Keratinocyte (primary cell): ENCODE measurements around the gene PLCL2. TPM values are rescaled to one million over a fixed set of nuclear protein-coding genes. Genes with fewer than 3 reads are reported as not detected.

Experiments
- DNase-seq: peaks from one replicate; pipeline ENCODE4 v3.0.0-alpha.2; 2011; ENCODE audit warnings: low read depth, missing footprints, low spot score
- FAIRE-seq: peaks from 2 replicates; lab custom pipeline; 2011; peaks lifted over from hg19 to GRCh38; lab: Jason Lieb, UNC
- H2AFZ ChIP-seq: 2 replicates; pipeline ENCODE4 v1.6.0; 2012; ENCODE audit warnings: low read length, control low read depth, inconsistent platforms; ENCODE audit not compliant: control insufficient read depth
- H3K27ac ChIP-seq: 2 replicates; pipeline ENCODE4 v1.5.1; 2011; ENCODE audit warnings: low read length; ENCODE audit not compliant: control insufficient read depth, insufficient read depth
- H3K27me3 ChIP-seq: 3 replicates; pipeline ENCODE4 v1.6.0; 2011; ENCODE audit warnings: low read length; ENCODE audit not compliant: control insufficient read depth, insufficient read depth; ENCODE audit errors: extremely low read depth
- H3K36me3 ChIP-seq, 2 experiments: 2 replicates in 1 of 2; 3 replicates in 1 of 2; pipeline ENCODE4 v1.5.1; 2011; ENCODE audit warnings: low read length in 2 of 2, mild to moderate bottlenecking in 1 of 2; ENCODE audit not compliant: control insufficient read depth in 2 of 2, insufficient read depth in 2 of 2; ENCODE audit errors: extremely low read depth in 1 of 2
- H3K4me1 ChIP-seq: 3 replicates; pipeline ENCODE4 v1.5.1; 2011; ENCODE audit warnings: low read length; ENCODE audit not compliant: control insufficient read depth, insufficient read depth; ENCODE audit errors: extremely low read depth
- H3K4me2 ChIP-seq: 3 replicates; pipeline ENCODE4 v1.6.0; 2011; ENCODE audit warnings: low read depth, low read length; ENCODE audit not compliant: control insufficient read depth, insufficient read depth; ENCODE audit errors: extremely low read depth
- H3K4me3 ChIP-seq, 3 experiments: fragments of 200-600 bp in 1 of 3; sonication (generic) in 1 of 3; 2 replicates in 2 of 3; 3 replicates in 1 of 3; pipeline ENCODE4 v1.5.1; 2011 to 2016; ENCODE audit warnings: low read length in 3 of 3, mild to moderate bottlenecking in 3 of 3, control low read depth in 2 of 3, inconsistent platforms in 1 of 3, low read depth in 1 of 3, mixed read lengths in 1 of 3, mixed run types in 1 of 3, moderate library complexity in 1 of 3; ENCODE audit not compliant: control insufficient read depth in 2 of 3, insufficient read depth in 2 of 3; ENCODE audit errors: extremely low read depth in 1 of 3
- H3K79me2 ChIP-seq: 2 replicates; pipeline ENCODE4 v1.6.0; 2012; ENCODE audit warnings: low read length; ENCODE audit not compliant: control insufficient read depth, insufficient read depth
- H3K9ac ChIP-seq: 3 replicates; pipeline ENCODE4 v1.6.0; 2011; ENCODE audit warnings: low read length; ENCODE audit not compliant: control insufficient read depth, insufficient read depth; ENCODE audit errors: extremely low read depth
- H3K9me1 ChIP-seq: 3 replicates; pipeline ENCODE4 v1.6.0; 2011; ENCODE audit warnings: low read length; ENCODE audit not compliant: control insufficient read depth, insufficient read depth; ENCODE audit errors: extremely low read depth
- H3K9me3 ChIP-seq: 2 replicates; pipeline ENCODE4 v1.5.1; 2012; ENCODE audit warnings: low read depth, low read length; ENCODE audit not compliant: control insufficient read depth
- H4K20me1 ChIP-seq: 3 replicates; pipeline ENCODE4 v1.6.0; 2011; ENCODE audit warnings: low read length; ENCODE audit not compliant: control insufficient read depth, insufficient read depth; ENCODE audit errors: extremely low read depth
- EZH2 ChIP-seq: IDR thresholded peaks from one replicate; pipeline ENCODE4 v1.6.1; 2012; ENCODE audit warnings: inconsistent platforms, mild to moderate bottlenecking, low read length, moderate library complexity
- dilution Hi-C: fragments of 300-500 bp; cut with MboI; formaldehyde crosslinking; loops from one replicate; pipeline ENCODE4 v1.7.0; 2020; ENCODE audit warnings: low sequenced_read_pairs; ENCODE audit not compliant: extremely low pct_ligation_motif_present
- polyA plus RNA-seq, 5 experiments: library from polyadenylated mRNA; depleted of rRNA in 3 of 5; stranded (reverse) in 3 of 5; stranded (forward) in 1 of 5; unstranded in 1 of 5; fragments of >200 nt; gene quantifications; 1 replicate in 1 of 5; 2 replicates in 3 of 5; 3 replicates in 1 of 5; pipeline versions ENCODE4 v1.2.1 to v1.2.3, GENCODE V29; 2011 to 2012; ENCODE audit warnings: missing spikeins in 2 of 5, low read depth in 1 of 5, low replicate concordance in 1 of 5
- TF ChIP-seq, protein P1 (sequence below), 3 experiments: IDR thresholded peaks in 1 of 3; conservative IDR thresholded peaks in 1 of 3; optimal IDR thresholded peaks in 1 of 3; 2 replicates in 2 of 3; 3 replicates in 1 of 3; pipeline versions ENCODE3 to v1.5.1; 2011; ENCODE audit warnings: low read length in 3 of 3, mild to moderate bottlenecking in 3 of 3, moderate library complexity in 2 of 3, control low read depth in 1 of 3, inconsistent platforms in 1 of 3; ENCODE audit not compliant: insufficient read depth in 2 of 3; ENCODE audit errors: extremely low read depth in 1 of 3

Gene PLCL2
- polyA plus RNA-seq, 1 donor (not counting 4 experiments of a cell fraction or from before 2014, with no cell fraction given), result 0.20 TPM

DNA sequence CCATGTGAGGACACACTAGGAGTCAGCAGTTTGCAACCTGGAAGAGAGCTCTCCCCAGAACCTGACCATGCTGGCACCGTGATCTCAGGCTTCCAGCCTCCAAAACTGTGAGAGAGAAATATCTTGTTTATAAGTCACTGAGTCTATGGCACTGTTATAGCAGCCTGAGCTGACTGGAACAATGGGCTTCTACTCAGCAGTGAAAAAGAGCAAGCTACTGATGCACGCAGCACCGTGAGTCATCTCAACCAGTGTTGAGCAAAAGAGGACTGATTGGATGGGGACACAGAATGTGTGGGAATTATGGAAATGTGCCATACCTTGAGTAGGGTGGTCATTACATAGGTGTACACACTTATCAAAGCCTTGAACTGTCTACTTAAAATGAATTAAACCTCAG, 230.4 kb downstream of the PLCL2 start:
- Histone ChIP-seq H3K4me3 (no peak overlapping the region), H3K79me2 (no peaks in the 10 kb centered on the region), H3K4me2 (no peak overlapping the region), H3K9me1 (no peaks in the 10 kb centered on the region), H3K36me3 (no peaks in the 10 kb centered on the region), H3K9me3 (no peaks in the 10 kb centered on the region), H3K9ac (no peak overlapping the region), H3K27me3 (no peaks in the 10 kb centered on the region), H4K20me1 (no peaks in the 10 kb centered on the region), H3K27ac (no peak overlapping the region), H3K4me1 (no peaks in the 10 kb centered on the region), H2AFZ (no peak overlapping the region)
- DNase-seq, result no peak
- no peak for TF ChIP-seq EZH2
- TF ChIP-seq, protein P1, sequence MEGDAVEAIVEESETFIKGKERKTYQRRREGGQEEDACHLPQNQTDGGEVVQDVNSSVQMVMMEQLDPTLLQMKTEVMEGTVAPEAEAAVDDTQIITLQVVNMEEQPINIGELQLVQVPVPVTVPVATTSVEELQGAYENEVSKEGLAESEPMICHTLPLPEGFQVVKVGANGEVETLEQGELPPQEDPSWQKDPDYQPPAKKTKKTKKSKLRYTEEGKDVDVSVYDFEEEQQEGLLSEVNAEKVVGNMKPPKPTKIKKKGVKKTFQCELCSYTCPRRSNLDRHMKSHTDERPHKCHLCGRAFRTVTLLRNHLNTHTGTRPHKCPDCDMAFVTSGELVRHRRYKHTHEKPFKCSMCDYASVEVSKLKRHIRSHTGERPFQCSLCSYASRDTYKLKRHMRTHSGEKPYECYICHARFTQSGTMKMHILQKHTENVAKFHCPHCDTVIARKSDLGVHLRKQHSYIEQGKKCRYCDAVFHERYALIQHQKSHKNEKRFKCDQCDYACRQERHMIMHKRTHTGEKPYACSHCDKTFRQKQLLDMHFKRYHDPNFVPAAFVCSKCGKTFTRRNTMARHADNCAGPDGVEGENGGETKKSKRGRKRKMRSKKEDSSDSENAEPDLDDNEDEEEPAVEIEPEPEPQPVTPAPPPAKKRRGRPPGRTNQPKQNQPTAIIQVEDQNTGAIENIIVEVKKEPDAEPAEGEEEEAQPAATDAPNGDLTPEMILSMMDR (optimal IDR thresholded peaks at IDR 0.05 in 1 of 3, IDR thresholded peaks at IDR 0.05 in 1 of 3, conservative IDR thresholded peaks at IDR 0.05 in 1 of 3; ENCODE audit: extremely low read depth in 1 of 3, insufficient read depth in 2 of 3, low read length in 3 of 3), result no peak
- no peak for FAIRE-seq
- dilution Hi-C loops, result no loop called here

DNA sequence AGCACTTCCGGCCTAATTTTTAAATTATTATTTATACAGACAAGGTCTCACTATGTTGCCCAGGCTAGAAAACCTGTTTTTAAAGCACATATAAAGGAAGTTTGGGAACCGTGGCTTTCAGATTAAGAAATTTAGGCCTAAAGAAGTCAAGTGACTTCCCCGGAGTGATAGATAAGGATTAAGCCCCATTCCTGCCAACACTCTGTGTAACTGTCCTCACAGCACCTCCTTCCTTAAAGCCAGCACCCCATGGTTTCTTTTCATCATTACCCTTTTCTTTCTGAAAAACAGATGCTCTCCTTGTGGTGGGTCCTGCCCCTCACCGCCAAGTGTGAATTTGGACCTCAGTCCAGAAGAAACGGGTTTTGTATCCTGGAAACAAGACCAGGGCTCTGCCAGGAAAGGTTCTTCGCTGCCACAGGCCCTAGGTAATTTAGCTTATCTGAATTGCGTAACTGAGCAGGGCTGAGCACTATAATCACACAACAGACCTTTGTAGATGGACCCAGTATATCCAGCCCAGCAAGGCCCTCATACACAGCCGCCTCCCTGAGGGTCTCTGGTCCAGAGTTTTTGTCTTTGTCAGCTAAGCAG, 231.3 kb downstream of the PLCL2 start:
- dilution Hi-C loops, result no loop called here
- FAIRE-seq, result no peak

More for the DNA sequence above, 231.3 kb downstream of the PLCL2 start:
- no peak for DNase-seq
- Histone ChIP-seq H3K4me3 (no peak overlapping the region), H3K9me3 (no peaks in the 10 kb centered on the region), H2AFZ (no peak overlapping the region), H3K4me2 (no peak overlapping the region), H3K79me2 (no peaks in the 10 kb centered on the region), H3K27ac (no peak overlapping the region), H3K9me1 (no peaks in the 10 kb centered on the region), H4K20me1 (no peaks in the 10 kb centered on the region), H3K27me3 (no peaks in the 10 kb centered on the region), H3K9ac (no peak overlapping the region), H3K36me3 (no peaks in the 10 kb centered on the region), H3K4me1 (no peaks in the 10 kb centered on the region)
- no peak for TF ChIP-seq EZH2
- TF ChIP-seq, protein P1 (optimal IDR thresholded peaks at IDR 0.05 in 1 of 3, IDR thresholded peaks at IDR 0.05 in 1 of 3, conservative IDR thresholded peaks at IDR 0.05 in 1 of 3; ENCODE audit: extremely low read depth in 1 of 3, insufficient read depth in 2 of 3, low read length in 3 of 3), result no peak
